DMS53 treated with DMSO at 0.1 percent for 48 hours (cell line): ENCODE measurements around the gene OR6N2.

Experiments used
- DNase-seq: peaks from one replicate; lab custom pipeline; 2025; ENCODE audit not compliant: unreplicated experiment; lab: John Stamatoyannopoulos, UW

OR6N2 gene

DNA sequence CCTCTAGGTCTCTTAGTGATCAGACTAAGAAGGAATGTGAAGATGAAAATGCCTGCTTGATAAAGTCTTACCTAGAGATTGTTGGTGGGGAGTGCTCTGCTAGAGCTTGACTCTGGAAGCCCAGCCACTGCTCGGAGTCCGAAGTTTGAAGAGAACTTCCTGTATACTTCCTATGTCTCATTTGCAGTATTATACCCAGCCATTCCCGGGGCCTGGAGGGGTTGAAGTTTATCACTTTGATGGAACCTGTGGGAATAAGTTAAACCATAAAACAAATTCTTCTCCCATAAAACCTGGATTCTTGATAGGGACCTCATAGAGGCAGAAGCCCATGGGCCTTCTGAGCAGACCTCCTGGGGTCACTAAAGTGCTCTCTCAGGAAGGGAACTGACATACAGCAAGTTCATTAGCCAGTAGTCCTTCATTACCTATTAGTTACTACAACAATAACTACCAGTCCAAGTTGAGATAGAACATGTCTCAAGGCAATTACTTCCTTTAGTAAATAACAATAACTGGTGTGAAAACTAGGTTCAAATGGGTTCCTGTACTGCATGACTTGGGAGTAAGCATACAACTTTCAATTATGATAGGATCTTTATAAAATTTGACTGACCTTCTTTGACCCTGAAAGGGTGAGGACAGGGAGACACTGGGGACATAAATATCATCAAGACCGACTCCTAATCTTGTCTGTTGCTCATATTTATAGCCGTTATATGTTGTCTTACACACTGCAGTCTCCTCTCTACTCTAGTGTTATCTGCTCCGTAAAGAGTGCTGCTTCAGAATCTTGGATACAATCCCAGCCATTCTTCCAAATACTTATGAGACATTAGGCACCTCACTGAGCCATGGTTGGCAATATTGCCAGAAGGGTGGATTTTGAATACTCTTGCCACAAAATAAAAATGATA is 8.8 kb downstream of the OR6N2 start, which contains the start of gene OR6N1:
TSS of gene OR6N1 (minus strand) at position 246 of the 917 bp plus-strand sequence. CDS start 5,513 bp downstream, outside the sequence.
- no peak for DNase-seq

GRCh38 chr1:158754420-158754819 is 26.6 kb downstream of the OR6N2 start, which contains the start of gene OR6K6:
OR6K6 (plus strand) TSS chr1:158754720; CDS start chr1:158754888, 168 bp downstream.
- no peak for DNase-seq

GRCh38 chr1:158752155-158752712 is 28.8 kb downstream of the OR6N2 start:
- DNase-seq, result no peak

DNA sequence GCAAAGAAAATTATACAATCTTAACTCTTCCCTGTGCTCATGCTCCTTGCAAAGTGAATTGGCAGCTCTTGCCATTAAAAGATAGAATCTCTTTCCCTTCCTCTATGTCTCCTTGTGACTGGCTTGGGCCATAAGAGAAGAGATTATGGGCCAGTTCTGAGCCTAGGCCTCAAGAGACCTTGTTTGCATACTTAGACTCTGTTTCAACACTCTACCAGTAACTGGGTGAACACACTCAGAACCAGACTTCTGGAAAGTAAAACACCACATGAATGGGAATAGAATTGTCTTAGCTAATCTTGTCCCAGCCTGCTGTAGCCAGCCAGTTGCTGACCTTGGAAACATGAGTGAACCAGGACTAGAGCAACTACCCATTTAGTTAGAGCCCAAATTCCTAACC is 45.2 kb downstream of the OR6N2 start:
- no peak for DNase-seq

GRCh38 chr1:158732524-158732923 is 48.5 kb downstream of the OR6N2 start:
- DNase-seq, result no peak

GRCh38 chr1:158731707-158732106 is 49.3 kb downstream of the OR6N2 start:
- DNase-seq, result no peak

- no peak for DNase-seq
Measured at GRCh38 chr1:158730453-158730852, 50.6 kb downstream of the OR6N2 start.

DNA sequence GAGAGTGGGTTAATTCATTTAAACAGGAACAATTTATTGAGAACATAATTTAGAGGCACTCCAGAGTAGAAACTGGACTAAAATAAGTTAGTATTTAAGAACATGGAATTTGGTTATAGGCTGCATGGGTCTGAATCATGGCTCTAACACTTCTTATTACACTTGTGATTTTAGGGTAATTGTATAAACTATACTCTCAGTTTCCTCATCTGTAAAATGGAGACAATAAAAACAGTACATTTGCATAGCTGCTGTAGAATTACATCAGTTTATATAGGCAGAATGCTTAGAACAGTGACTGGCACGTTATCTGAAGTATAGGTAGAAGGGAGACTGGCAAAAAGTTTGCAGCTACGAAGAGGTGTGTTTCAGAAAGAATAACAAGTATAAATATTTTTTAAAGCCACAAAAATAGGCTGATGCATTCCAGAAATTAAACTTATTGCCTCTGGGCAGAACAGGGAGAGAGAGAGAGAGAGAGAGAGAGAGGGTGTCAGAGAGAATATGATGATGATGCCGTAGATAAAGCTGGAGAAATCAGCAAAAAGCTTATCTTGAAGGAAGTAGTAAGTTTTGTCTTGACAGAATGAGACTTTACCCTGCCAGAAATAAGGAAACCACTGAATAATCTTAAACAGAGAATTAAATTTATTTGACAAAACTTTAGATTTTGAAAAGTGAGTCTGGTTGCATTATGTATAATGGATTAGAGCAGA is 52.3 kb downstream of the OR6N2 start:
- DNase-seq, result no peak

DNA sequence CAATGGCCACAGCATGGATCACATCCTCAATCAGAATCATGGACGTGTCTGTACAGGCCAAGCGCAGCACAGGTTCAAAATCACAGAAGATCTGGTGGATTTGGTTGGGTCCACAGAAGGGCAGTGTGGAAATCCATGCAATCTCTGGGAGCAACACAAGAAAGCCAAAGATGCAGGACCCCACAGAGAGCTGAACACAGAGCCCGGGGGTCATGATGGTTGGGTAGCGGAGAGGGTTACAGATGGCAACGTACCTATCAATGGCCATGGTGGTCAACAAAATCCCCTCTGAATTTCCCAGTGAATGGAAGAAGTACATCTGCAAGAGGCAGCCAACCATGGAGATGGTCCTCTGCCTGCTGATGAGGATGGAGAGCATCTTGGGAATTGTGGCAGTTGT is 56.6 kb downstream of the OR6N2 start:
- DNase-seq, result no peak
